ENCODE data around the gene ARHGAP8.

Gene ARHGAP8

DNA sequence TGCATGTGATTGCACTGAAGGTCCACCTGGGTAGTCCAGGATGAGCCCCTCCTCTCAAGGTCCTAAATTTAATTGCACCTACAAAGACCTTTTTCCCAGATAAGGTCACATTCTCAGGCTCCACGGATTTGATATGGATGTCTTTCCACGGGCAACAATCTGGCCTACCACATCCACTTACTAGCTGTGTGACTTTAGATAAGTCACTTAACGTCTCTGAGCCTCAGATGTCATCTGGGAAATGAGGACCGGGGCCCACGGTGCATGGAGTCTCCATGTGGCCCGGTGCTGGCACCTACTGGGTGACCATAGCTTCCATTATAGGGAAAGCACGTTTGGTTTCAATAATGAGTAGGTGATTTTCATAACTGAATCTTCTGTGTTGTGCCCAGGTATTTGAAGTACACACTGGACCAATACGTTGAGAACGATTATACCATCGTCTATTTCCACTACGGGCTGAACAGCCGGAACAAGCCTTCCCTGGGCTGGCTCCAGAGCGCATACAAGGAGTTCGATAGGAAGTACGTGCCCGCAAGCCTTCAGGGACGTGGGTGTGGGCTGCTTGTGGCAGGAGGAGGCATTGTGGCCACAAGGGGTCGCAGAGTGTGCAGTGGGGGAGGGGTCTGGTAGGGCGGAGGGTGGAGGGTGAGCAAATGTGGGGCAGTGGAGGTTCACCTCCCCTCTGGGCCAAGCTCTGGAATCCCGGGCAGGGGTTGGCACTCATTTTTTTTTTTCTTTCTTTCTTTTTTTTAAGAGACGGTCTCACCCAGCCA lies 55.7 kb downstream of the ARHGAP8 start:
- DNase-seq = no peak

DNA sequence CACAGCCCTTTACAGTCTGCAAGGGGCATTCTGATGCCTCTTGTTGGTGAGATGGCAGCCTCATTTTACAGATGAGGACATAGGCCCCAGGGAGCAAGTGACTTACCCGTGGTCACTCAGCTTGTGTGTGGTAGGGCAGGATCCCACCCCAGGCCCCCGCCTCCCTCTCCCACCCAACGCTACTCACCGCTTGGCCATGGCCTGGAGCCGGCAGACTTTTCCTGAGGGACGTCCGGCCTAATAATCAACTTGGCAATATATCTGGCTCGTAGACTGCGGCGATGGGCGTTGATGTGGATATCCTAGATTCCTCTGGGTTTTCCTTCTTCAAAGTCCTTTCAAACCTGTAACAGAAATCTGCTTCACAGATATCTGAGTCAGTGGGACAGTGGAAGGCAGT lies 57.1 kb downstream of the ARHGAP8 start:
- no peak for DNase-seq

DNA sequence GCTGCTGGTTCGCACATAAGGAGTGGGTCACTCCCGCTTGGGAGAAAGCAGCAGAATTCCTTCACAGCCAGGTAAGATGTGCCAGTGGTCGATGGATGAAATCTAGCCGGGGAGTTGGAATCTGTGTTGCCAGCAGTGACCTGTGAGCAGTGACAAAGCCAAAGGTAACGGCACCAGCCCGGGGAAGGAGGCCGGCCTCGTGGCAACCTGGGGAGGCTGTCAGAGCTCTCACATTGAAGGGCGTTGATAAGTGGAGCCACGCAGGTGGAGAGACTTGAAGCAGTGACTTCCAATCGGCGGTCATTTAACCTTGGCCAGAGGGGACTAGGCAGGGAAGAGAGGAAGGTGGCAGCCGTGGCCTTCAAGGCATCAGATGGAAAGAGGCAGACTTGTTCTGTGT lies 58.8 kb downstream of the ARHGAP8 start:
- no peak for DNase-seq

DNA sequence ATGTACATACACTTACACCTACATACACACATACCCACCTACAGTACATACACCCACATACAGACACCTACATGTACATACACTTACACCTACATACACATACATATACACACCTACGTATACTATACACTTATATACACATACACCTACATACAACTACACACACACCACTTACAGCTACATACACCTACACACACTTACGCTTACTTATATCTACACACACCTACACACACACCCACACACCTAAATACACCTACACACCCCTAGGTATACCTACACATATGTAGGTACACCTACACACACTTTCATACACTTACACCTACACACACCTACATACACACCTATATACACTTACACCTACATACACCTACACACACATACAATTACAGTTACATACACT lies 61.0 kb downstream of the ARHGAP8 start:
- no peak for DNase-seq

DNA sequence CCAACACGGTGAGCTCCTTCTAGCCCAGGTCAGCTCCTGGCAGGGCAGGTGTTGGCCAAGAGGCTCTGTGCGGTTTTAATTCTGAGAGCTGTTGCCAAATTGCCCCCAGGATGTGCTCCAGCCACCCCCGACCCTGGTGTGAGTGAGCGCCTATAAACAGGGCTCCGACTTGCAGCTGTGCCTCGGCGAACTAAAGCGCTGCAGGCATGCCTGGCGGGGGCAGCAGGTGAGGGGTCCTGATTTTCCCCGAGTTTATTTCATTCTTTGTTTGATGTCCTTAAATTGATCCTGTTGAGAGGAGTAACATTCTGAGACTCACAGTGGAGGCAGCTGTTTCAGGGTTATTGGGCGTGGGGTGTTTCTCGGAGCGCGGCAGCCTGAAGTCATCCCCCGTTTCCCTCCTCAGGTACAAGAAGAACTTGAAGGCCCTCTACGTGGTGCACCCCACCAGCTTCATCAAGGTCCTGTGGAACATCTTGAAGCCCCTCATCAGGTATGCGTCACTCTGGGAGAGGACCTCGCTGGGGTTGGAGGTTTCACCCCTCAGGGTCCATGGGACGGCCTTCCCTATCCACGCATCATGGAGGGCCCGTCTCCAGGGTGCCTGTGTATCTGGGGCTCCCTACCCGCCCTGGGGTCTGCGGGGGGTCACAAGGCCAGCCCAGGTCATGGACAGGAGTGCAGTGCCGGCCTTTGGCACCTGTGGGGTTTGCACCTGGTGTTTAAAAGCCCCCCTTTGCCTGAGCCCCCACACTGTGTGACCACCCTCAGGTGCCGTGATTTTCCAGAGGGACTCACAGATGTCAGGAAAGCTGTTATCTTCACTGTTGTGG lies 62.1 kb downstream of the ARHGAP8 start:
- no peak for DNase-seq

DNA sequence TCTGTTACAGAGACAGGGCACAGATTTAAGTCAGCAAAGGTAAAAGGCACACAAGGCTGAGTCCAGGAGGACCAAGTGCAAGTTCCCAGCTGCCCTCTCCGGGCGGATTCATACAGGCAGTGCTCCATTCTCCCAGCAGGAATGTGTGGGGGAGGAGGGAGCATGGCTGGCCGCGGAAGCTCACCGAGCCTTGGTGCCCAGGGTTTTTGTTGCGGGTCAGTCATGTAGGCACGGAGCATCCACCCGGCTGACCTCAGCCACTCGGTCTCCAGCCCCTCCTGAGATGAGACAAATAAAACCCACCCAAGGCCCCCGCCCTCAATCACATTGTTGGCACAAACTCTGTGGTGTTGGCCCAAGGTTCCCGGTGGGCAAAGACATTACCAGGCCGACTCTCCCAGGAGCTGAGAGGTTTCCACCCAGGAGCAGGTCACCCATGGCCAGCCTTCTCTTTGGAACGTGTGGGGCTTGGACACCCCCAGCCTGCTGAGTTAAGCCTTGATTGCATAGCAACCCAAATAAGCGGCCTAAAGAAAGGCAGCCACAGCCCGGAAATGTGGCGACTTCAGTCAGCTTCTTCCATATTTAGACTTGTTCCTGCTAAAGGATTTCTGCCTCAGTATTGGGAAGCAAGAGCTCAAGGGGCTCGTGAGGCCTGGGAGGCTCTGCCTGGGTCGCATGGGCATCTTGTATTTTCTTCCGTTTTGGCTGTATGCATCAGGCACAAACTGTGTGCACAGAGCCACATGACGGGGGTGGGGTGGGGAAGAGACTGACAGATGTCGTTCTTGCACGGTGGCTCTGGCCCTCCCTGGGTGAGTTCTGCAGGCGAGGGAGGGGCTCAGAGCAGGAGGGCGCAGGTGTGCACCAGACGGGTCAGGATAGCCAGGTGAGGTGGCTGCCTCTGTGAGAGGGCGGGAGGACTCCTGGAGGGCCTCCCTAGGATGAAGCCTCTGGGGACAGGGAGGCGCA lies 63.0 kb downstream of the ARHGAP8 start:
- no peak for DNase-seq

DNA sequence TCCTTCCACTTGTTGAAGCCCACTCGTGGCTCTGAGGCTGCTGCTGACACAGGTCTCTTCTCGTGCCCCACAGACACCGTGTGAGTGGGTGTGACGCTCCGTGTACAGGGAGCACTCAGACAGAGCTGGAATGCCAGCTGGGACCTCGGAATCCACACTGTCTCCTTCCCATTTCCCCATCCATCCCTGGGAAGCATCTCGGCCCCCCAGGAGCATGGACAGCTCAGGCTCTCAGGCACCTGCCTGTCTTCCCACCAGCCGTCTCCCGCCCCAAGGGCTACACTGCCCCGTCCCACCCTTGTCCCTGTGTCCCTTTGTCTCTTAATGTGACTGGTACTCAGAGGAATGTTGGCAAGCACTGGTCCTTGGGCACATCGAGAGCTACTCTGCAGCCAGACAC lies 63.8 kb downstream of the ARHGAP8 start:
- no peak for DNase-seq

DNA sequence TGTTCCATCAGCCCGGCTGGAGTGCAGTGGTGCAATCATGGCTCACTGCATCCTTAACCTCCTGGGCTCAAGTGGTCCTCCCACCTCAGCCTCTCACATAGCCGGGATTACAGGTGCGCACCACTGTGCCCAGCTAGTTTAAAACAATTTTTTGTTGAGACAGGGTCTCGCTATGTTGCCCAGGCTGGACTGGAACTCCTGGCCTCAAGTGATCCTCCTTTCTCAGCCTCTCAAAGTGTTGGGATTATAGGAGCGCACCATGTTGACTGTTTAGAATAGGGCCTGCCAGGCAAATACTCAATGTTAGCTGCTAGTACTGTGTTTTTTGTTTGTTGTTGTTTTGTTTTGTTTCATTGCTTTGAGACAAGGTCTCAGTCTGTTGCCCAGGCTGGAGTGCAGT lies 66.4 kb downstream of the ARHGAP8 start:
- no peak for DNase-seq

DNA sequence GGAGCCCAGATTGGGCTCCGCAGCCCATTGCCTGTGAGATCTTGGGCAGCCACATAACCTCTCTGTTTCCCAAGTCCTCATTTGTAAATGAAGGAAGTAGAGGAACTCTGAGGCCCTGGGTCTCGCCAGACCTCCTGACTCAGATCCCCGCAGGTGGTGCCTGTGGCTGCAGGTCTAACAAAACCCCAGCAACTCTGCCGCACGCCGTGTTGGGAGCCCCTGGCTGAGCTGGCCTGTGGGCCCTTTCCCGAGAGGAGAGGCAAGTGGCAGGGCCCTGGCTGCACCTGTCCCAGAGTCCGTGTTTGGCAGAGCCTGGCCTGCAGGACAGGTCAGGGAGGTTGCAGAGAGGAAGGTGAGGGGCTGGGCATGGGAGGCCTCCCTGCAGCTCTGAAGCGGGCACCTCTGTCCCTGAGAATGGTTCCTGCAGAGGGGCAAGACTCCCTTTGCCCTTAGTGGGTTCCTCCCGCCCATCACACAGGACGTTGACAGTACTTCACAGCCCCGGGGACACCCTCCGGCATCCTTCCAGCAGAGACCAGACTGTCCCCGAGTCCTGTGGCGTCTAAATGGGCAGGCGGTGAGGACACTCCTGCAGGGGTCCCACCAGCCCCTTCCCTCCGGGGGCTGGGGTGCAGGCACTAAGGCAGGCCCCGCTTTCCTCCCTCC lies 67.7 kb downstream of the ARHGAP8 start:
- no peak for DNase-seq

DNA sequence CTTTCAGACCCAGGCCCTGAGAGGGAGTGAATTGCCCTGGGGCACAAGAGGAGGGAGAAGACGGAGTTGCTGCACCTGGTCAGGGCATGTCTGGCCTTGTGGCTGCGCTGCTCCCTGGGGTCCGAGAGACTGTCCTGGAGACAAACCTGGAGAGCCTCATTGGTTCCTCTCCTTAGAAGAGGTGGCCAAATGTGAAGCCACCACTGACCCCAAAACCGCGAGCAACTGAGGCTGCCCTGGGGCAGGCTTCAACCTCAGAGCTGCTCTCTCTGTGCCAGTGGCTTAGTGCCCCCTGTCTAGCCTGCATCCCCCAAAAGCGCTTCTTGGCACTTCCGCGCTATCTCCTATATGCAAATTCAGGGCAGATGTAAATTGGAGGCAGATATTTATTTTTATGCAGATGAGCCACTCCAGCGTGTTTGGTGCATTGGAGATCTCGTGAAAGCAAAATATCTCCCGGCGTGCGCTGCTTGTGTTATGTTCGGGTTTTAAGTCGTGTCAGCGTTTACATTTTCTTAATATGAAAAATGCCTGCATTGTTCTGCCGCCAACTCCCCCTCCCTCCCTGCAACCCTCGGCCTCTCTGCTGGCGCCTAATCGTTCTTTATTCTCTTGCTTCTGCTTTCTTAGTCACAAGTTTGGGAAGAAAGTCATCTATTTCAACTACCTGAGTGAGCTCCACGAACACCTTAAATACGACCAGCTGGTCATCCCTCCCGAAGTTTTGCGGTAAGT lies 69.5 kb downstream of the ARHGAP8 start:
- no peak for DNase-seq

DNA sequence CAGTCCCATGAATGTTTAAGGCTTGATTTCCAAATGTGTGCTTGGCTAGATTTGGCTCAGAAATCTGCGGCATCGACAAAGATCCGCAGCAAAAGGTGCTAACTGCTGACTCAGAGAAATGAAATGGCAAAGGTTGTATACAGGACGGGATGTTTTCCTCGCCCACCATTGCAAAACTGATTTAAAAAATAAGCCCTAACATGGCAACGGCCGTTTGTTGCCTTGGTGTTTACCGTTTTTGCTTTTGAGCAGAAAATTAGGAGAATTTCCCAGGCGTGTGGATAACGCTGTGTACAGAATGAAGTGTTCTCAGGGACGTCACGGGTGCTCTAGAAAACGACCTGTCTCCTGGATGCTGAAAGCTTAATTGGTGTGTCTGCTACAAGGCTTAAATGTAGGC lies 70.2 kb downstream of the ARHGAP8 start:
- no peak for DNase-seq

DNA sequence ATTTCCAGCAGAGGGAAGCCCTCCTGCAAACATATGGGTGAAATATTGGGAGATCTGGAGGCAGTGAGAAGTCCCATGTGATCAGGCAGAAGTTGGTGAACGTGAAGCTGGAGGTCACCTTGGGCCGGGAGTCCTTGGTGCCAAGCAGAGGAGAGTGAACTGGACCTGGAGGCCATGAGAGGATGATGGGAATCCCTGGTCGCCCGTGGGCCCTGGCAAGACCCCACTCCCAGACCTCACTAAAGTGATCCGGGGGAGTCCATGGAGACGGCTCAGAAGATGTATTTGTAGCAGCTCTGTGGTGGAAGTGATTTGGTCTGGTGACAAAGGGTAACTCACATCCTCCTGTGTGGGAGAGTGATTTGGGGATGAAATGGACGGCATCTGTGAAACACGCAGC lies 71.0 kb downstream of the ARHGAP8 start:
- DNase-seq = no peak

DNA sequence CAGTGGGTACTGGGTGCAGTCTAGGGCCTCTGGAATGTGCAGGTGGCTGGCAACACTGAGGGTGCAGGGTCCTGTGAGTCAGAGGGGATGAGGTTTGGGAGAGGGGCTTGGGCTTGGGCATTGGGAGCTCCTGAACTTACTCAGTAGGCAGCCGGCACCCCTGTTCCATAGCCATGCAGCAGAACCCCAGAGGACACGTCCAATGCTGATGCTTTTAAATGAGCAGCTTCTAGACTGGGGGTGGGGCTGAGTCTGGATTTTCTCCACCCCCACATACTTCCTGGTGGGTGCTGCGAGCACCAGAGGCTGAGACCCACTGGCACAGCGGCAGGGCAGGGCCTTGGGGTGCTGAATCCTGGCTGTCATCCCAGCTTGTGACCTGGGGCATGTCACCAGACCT lies 71.4 kb downstream of the ARHGAP8 start:
- no peak for DNase-seq

DNA sequence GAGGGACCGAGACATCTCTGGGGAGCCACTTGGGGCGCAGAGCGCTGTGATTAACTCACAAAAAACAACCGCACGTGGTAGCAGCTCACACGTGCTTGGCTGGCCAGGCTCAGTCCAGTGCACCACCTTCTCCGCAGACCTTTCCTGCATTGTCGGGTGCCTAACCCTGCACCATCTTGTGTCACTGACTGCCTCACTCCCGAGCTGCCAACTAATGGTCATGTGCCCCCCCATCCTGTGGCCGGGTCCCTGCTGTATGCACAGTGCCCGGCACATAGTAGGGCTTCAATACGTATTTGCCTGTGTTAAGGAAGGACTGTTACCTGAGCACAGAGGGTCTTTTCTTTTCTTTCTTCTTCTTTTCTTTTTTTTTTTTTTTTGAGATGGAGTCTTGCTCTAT lies 71.9 kb downstream of the ARHGAP8 start:
- no peak for DNase-seq

DNA sequence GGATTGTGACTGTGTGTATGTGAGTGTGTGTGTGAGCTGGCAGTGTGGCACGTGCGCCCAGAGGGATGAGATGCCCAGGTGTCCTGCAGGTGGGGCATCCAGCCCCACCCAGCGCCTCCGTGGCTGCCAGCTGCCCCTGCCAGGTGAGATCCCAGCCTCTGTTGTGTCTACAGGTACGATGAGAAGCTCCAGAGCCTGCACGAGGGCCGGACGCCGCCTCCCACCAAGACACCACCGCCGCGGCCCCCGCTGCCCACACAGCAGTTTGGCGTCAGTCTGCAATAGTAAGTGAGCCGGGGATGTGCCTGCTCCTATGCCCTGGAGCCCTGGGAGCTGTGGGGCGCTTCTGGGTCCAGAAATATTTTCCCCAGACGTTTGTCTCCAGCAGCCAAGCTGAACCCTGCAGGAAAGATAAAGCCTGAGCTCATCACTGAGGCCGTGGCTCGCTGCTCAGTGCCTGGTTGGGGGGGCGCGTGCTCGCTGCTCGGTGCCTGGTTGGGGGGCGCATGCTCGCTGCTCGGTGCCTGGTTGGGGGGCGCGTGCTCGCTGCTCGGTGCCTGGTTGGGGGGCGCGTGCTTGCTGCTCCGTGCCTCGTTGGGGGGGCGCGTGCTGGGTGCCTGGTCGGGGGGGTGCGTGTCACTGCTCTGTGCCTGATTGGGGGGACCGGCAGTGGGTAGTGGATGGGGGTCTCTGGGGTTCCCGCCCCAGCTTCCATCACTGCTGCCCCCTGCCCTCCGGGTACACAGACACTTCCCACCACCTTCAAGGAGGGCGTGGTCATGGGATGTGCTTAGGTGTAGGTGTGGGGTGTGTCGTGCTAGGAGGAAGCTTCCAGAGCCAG lies 73.2 kb downstream of the ARHGAP8 start:
- no peak for DNase-seq

DNA sequence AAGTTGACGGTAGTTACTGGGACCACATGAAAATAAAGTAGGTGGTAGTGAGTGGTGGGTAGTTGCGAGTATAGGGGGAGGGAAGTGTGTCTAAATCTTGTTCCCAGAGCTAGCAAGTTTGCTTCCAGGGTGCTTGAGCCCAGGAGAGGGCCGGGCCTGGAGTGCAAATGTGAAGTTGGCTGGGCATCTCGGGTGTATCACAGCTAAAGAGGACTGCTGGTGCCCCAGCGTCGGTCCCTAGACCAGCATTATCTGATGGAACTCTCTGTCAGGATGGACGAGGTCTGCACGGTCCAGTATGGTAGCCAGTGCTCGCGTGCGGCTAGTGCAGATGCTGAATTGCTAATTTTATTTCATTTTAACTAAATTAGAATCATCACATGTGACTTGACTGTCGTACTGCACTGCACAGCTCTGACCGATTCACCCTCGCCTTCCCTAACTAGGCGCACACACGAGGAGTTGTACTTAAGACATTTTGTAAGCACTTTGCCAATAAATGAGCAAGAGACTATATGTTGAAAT lies 75.4 kb downstream of the ARHGAP8 start:
- no peak for DNase-seq

DNA sequence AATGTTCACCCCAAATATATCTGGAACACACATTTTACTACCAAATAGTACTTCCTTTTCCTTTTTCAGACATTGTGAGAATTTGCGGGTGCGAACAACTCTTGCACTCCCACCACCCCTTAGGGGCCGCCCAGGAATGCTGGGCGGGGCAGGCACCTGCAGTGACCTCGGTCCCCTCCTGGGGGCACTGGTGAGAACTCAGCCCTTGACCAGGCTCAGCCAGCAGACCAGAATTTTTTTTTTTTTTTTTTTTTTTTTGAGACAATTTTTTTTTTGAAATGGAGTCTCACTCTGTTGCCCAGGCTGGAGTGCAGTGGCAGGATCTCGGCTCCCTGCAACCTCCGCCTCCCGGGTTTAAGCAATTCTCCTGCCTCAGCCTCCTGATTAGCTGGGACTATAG lies 75.8 kb downstream of the ARHGAP8 start:
- DNase-seq = no peak

DNA sequence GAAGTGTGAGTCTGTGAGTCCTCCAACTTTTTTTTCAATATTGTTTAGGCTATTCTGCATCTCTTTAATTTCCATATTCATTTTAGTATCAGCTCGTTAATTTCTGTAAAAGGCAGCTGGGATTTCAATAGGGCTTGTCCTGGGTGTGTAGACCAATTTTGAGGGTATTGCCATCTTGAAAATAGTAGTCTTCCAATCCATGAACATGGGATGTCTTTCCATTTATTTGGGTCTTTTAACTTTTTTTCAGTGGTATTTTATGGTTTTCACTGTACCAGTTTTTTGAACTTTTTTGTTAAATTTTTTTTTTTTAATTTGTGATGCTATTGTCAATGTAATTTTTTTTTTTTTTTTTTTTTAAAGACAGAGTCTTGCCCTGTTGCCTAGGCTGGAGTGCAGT lies 79.5 kb downstream of the ARHGAP8 start:
- no peak for DNase-seq

DNA sequence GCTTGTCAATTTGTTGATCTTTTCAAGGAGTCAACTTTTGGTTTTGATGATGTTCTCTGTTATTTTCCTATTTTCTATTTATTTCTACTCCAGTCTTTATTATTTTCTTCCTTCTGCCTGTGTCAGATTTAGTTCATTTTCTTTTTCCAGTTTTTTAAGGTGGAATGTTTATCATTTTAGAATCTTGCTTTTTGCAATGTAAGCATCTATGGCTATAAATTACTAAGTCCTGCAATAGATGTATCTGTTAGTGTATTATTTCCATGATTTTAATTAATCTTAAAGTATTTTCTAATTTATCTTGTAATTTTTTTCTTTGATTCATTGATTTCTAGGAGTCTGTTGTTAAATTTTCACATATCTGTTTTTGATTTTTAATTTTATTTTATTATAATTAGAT lies 81.7 kb downstream of the ARHGAP8 start:
- no peak for DNase-seq

DNA sequence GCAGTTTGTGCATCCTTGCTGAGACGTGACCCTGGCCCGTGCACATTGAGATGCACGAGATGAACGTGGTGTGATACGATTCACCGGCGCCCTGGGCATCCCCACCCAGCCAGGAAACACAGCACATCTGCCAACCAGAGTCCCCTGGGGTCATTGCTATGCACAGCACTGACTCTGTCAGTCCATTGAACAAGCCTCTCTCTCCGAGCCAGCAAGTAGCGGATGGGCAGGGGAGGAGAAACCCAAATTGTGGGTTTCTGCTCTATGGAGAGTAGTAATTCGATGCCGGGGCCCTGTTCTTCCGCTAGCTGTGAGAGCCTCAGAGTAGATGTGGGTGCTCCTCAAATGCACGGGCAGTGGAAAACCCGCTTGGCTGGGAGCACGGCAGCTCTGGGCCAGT lies 85.1 kb downstream of the ARHGAP8 start:
- no peak for DNase-seq
